ENCODE results near the gene CLEC3B.
"Not testable (repeated sequence)": the region's sequence is repeated elsewhere in the genome, so short reads cannot be mapped to it uniquely, and the experiment has no call there.

Gene CLEC3B

DNA sequence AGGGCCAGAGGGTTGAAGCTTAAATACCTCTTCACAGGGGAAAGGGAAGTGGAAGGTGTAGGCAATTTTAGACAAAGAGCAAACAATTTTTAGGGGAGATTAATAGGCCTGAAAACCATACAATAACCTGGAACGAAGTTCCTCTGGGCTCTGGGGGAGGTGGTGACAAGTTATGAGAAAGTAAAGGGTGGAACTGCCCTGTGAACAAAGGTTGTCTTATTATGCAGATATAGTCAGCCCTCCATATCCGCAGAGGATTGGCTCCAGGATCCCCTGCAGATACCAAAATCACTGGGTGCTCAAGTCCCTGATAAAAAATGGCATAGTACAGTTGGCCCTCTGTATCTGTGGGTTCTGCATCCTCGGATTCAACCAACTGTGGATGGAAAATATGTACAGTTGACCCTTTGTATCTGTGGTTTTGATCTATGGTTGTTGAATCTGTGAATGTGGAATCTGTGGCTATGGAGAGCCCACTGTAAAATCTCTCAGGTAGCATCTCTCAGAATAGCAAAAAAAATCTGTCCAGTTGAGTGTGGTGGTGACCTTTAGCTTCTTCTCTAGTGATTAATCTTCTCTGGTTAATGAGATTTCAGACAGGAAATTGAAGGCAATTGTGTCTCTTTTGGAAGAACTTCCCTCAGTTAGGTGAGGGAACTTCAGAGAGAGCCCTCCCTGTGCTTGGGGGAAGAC is 40.2 kb downstream of the CLEC3B start:
- no peak for DNase-seq (ENCODE audit: low spot score)

DNA sequence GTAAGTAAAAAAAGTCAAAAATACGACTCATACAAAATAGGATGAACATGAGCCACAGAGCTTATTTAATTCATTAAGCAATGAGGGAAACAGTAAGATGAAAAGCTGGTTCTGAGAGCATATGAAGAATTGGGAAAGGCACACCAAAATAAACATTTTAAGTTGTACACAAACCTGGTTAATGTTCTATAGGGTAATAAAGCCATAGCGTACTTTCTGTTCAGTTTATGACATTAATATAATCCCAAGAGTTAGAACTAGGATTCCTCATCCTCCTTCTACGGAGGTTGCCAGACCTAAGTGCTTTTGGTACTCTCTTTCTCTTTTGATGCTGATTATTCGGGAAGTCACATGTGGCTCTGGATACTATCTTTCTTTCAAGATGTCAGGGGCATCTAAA is 41.4 kb downstream of the CLEC3B start:
- DNase-seq (ENCODE audit: low spot score), result no peak

GRCh38 chr3:45067941-45068340 is 41.8 kb downstream of the CLEC3B start:
- no peak for DNase-seq (ENCODE audit: low spot score)

- no peak for DNase-seq (ENCODE audit: low spot score)
Measured at GRCh38 chr3:45071075-45071474, 45.0 kb downstream of the CLEC3B start.

- DNase-seq (ENCODE audit: low spot score), result no peak
Measured at GRCh38 chr3:45075821-45076625, 49.9 kb downstream of the CLEC3B start.

- not testable (repeated sequence) for DNase-seq (ENCODE audit: low spot score)
Measured at GRCh38 chr3:45078256-45078655, 52.2 kb downstream of the CLEC3B start.

- no peak for DNase-seq (ENCODE audit: low spot score)
Measured at GRCh38 chr3:45078910-45079522, 52.9 kb downstream of the CLEC3B start.

DNA sequence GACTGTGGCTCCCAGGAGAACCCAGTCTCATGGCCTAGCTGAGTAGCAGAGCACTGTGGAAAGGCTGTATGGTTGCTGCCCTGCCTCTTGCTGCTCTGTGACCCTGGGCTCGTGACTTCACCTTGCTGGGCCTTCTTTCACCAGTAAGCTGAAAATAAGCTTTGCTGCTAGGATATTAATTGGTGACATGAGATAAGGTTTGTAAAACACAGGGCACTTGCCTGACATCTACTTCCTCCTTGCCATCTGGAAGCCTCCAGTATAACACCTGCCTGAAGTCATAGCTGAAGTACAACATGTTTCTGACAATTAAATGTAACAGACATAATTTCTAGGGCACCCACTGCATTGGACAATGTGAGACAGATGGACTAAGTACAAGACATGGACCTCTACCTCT is 53.6 kb downstream of the CLEC3B start:
- DNase-seq (ENCODE audit: low spot score), result no peak

DNA sequence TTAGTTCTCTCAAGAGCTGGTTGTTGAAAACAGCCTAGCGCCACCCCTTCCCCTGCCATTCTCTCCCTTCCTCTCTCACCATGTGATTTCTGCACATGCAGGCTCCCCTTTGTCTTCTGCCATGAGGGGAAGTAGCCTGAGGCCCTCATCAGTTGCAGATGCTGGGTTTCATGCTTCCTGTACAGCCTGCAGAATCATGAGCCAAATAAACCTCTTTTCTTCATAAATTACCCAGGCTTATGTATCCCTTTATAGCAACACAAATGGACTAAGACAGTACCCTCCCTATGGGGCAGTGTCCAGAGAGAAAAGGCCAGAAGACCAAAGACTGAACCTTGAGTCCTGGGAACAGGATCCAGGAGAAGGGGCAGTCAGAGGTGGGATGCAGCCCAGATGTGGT is 54.7 kb downstream of the CLEC3B start:
- no peak for DNase-seq (ENCODE audit: low spot score)

GRCh38 chr3:45081506-45082141 is 55.5 kb downstream of the CLEC3B start:
- DNase-seq (ENCODE audit: low spot score), result no peak

DNA sequence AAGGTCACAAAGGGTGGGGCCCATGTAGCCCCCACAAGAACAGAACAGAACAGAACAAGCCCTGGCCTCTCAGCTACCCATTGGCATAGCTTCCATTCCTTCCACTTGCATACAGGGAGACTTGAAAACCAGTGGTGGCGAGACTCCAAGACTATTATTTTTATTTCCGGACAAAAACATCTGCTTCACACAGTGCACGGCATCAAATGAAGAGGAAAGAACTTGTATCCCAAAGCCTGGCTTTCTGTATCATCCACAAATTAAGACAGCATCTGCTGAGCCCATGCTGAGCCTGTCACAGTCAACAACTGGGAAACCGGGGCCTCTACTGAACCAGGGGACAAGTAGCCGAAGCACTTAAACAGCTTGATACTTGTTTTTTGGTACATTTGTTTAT is 56.0 kb downstream of the CLEC3B start:
- no peak for DNase-seq (ENCODE audit: low spot score)

DNA sequence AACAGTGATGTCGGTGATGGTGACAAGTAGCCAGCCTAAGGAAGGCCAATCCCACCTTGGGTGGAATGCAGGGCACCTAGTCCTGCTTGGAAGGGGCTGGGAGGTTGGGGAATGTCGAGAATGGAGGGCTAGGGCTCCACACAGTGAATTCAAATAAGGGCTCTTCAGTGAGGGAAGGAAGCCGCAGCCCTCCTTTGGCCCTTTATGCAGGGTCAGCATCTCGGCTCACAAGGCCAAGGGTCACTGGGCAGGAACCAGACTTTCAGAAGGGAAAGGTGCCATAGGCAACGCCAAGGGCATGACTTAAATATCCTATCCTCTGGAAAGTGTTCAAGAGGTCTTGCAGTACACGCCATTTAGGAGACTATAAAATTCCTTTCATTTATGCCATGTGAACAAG is 56.9 kb downstream of the CLEC3B start:
- no peak for DNase-seq (ENCODE audit: low spot score)

DNA sequence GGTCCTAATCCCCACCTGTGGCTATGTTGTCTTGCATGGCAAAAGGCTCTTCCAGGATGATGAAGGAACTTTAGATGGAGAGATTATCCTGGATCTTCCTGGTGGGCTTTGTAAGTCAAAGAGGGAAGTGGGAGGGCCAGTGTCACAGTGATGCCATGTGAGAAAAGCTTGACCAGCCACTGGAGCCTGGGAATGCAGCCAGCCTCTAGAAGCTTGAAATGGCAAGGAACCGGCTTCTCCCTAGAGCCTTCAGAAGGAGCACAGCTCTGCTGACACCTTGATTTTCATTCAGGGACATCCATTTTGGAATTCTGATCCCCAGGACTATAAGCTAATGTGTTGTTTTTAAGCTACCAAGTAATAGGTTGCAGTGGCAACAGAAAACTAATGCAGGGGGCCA is 58.3 kb downstream of the CLEC3B start:
- DNase-seq (ENCODE audit: low spot score), result no peak

GRCh38 chr3:45084820-45085816 is 59.0 kb downstream of the CLEC3B start:
- peak; percentile 84 for DNase-seq (ENCODE audit: low spot score)

Data from AG08396 (cell line).